Body of pancreas (tissue), 4 donors: Measurements from ENCODE around the gene ALKAL2. TPM values are rescaled to one million over a fixed set of nuclear protein-coding genes. Genes with fewer than 3 reads are reported as not detected.
A peak's percentile ranks its signal among the peaks of the same experiment; 100 is the strongest.
"Not testable (repeated sequence)": the region's sequence is repeated elsewhere in the genome, so short reads cannot be mapped to it uniquely, and the experiment has no call there.

ENCODE experiments used
- ATAC-seq: fragments of 150-250 bp; one replicate; pipeline ENCODE4 v1.9.1; 2016
- DNase-seq, 4 donors: peaks; one replicate each; pipeline ENCODE4 v3.0.0-alpha.2; 2019
- H3K27ac ChIP-seq, 4 donors: fragments of 200-600 bp; sonication (generic); 1 replicate in 3 of 4; 2 replicates in 1 of 4; pipeline versions ENCODE4 v1.5.1 to v1.6.1; 2016 to 2019; ENCODE audit warnings: mild to moderate bottlenecking in 1 of 4, mixed read lengths in 1 of 4, moderate library complexity in 1 of 4
- H3K27me3 ChIP-seq, 2 donors: fragments of 200-600 bp; sonication (generic); one replicate each; pipeline ENCODE4 v1.6.0; 2016; ENCODE audit warnings: mild to moderate bottlenecking in 1 of 2
- H3K36me3 ChIP-seq, 2 donors: fragments of 200-600 bp; sonication (generic); replicated peaks in 1 of 2; 2 replicates each; pipeline ENCODE4 v1.5.1; 2016; ENCODE audit warnings: low read depth in 2 of 2; ENCODE audit not compliant: insufficient read depth in 1 of 2
- H3K4me1 ChIP-seq: fragments of 200-600 bp; sonication (generic); one replicate; pipeline ENCODE4 v1.6.0; 2016
- H3K4me3 ChIP-seq, 2 donors: fragments of 200-600 bp; sonication (generic); 1 replicate in 1 of 2; 2 replicates in 1 of 2; pipeline ENCODE4 v1.5.1; 2016 to 2019
- H3K9me3 ChIP-seq, 3 donors: fragments of 200-600 bp; sonication (generic); 1 replicate in 2 of 3; 2 replicates in 1 of 3; pipeline ENCODE4 v1.5.1; 2016
- CTCF ChIP-seq, 7 experiments: fragments of 450-650 bp in 4 of 7; fragments of 200-600 bp in 3 of 7; sonication (generic) in 3 of 7; IDR thresholded peaks; one replicate each; pipeline ENCODE4 v1.5.1; 2016 to 2019; ENCODE audit warnings: antibody characterized with exemption in 7 of 7
- POLR2A ChIP-seq, 3 donors: fragments of 450-650 bp; IDR thresholded peaks; one replicate each; pipeline ENCODE4 v1.6.1; 2016; ENCODE audit warnings: antibody characterized with exemption in 3 of 3, mild to moderate bottlenecking in 2 of 3
- WGBS, 2 donors: methylation state at CpG; one replicate each; pipeline ENCODE4 v1.1.5; 2017; 5-methylcytosine and 5-hydroxymethylcytosine counted together
- intact Hi-C: fragments of 100-400 bp; cut with DNase I; formaldehyde crosslinking; loops from one replicate; pipeline ENCODE4 v1.15.1; 2023
- total RNA-seq, 2 donors: library from RNA; depleted of rRNA; stranded (reverse); fragments of >200 nt; gene quantifications; one replicate each; pipeline ENCODE4 v1.1.0, GENCODE V29; 2016

The ALKAL2 gene
- total RNA-seq: 100 to 1,000 TPM in 1 of 2 donors, 10 to 100 TPM in 1; 56.6 to 104 TPM

GRCh38 chr2:287911-288757 is at the start of gene ALKAL2:
Gene ALKAL2 (minus strand): TSS chr2:288091. CDS start chr2:287835, 256 bp downstream.
- Histone ChIP-seq H3K27me3 (no peaks in the 10 kb centered on the region), H3K36me3 (no peaks in the 10 kb centered on the region), H3K27ac (peak within 1 kb of the TSS; percentile 57 to 92 (median 90)), H3K9me3 (no peaks in the 10 kb centered on the region), H3K4me1 (peaks cover 37% of the 10 kb centered on the region), H3K4me3 (peak within 1 kb of the TSS; percentile 16 to 33)
- intact Hi-C loops: loop anchor here (5.0 kb wide), 1 partner anchor 116 kb away; no protein-coding TSS in a partner anchor
- ATAC-seq: peak; percentile 15
- WGBS, 2 donors: 0 to 1% methylated on average over 6 to 111 of the region's 128 CpGs
- DNase-seq: peak in 3 of 4 donors; percentile 40 to 50 (median 44)
- TF ChIP-seq POLR2A (IDR thresholded peaks at IDR 0.05) (peak; percentile 26 to 53 (median 42)), CTCF (IDR thresholded peaks at IDR 0.05) (no peak)

- WGBS, 2 donors: 91 to 93% methylated on average over 2 of the region's 2 CpGs
- ATAC-seq, DNase-seq: not testable (repeated sequence)
These were observed 49.1 kb upstream of the ALKAL2 start for GRCh38 chr2:336949-337348.

GRCh38 chr2:336360-336759 is 48.5 kb upstream of the ALKAL2 start:
- TF ChIP-seq POLR2A (IDR thresholded peaks at IDR 0.05): no peak
- TF ChIP-seq CTCF (IDR thresholded peaks at IDR 0.05): no peak
- no peaks in the 10 kb centered on the region for H3K4me1 ChIP-seq
- intact Hi-C loops: no loop called here
- no peaks in the 10 kb centered on the region for H3K27me3 ChIP-seq
- H3K36me3 ChIP-seq: no peaks in the 10 kb centered on the region
- no peak overlapping the region for H3K4me3 ChIP-seq
- ATAC-seq (no peak), DNase-seq (no peak)
- no peak overlapping the region for H3K27ac ChIP-seq
- peaks cover 0 to 20% (median 0%) of the 10 kb centered on the region in 3 donors for H3K9me3 ChIP-seq
- 53 to 75% methylated on average over 4 of the region's 4 CpGs for WGBS, 2 donors

More at GRCh38 chr2:336949-337348, 49.1 kb upstream of the ALKAL2 start:
- H3K9me3 ChIP-seq: peaks cover 0 to 20% (median 0%) of the 10 kb centered on the region in 3 donors
- H3K36me3 ChIP-seq, H3K4me3 ChIP-seq, intact Hi-C loops, H3K27me3 ChIP-seq, H3K4me1 ChIP-seq, H3K27ac ChIP-seq: not testable (repeated sequence)

GRCh38 chr2:332592-332991 is 44.7 kb upstream of the ALKAL2 start:
- Histone ChIP-seq H3K27me3 (no peaks in the 10 kb centered on the region), H3K4me1 (no peaks in the 10 kb centered on the region), H3K27ac (no peak overlapping the region), H3K9me3 (peaks cover 0 to 15% (median 0%) of the 10 kb centered on the region in 3 donors), H3K4me3 (no peak overlapping the region), H3K36me3 (no peaks in the 10 kb centered on the region)
- ATAC-seq (no peak), DNase-seq (no peak)
- intact Hi-C loops: no loop called here
- WGBS, 2 donors: 24 to 42% methylated on average over 3 of the region's 3 CpGs
- TF ChIP-seq POLR2A (IDR thresholded peaks at IDR 0.05) (no peak), CTCF (IDR thresholded peaks at IDR 0.05) (no peak)

GRCh38 chr2:328761-329160 is 40.9 kb upstream of the ALKAL2 start:
- DNase-seq (no peak), ATAC-seq (no peak)
- no peak overlapping the region for H3K4me3 ChIP-seq
- intact Hi-C loops: no loop called here
- H3K4me1 ChIP-seq: no peaks in the 10 kb centered on the region
- no peaks in the 10 kb centered on the region for H3K27me3 ChIP-seq
- no peaks in the 10 kb centered on the region for H3K9me3 ChIP-seq
- no peak overlapping the region for H3K27ac ChIP-seq
- WGBS, 2 donors: 69 to 78% methylated on average over 3 to 4 of the region's 4 CpGs
- no peak for TF ChIP-seq CTCF (IDR thresholded peaks at IDR 0.05)
- TF ChIP-seq POLR2A (IDR thresholded peaks at IDR 0.05): no peak
- H3K36me3 ChIP-seq: no peaks in the 10 kb centered on the region
